Neutrophil (primary cell): ENCODE results near the gene TNFAIP8.

Experiments
- H3K27ac ChIP-seq: fragments of 200-600 bp; sonication (generic); 2 replicates; pipeline ENCODE4 v1.5.1; 2016; ENCODE audit warnings: mild to moderate bottlenecking, moderate library complexity
- H3K27me3 ChIP-seq: fragments of 200-600 bp; sonication (generic); 2 replicates; pipeline ENCODE4 v1.6.0; 2016; ENCODE audit warnings: mild to moderate bottlenecking
- H3K36me3 ChIP-seq: fragments of 200-600 bp; sonication (generic); 2 replicates; pipeline ENCODE4 v1.5.1; 2017
- H3K4me1 ChIP-seq, 2 experiments: fragments of 200-600 bp in 1 of 2; sonication (generic) in 1 of 2; 1 replicate in 1 of 2; 2 replicates in 1 of 2; pipeline versions ENCODE4 v1.5.1 to v1.6.1; 2013 to 2016; ENCODE audit warnings: low read depth in 1 of 2, low read length in 1 of 2, mild to moderate bottlenecking in 1 of 2, moderate library complexity in 1 of 2; ENCODE audit not compliant: control insufficient read depth in 1 of 2, insufficient read depth in 1 of 2
- H3K4me3 ChIP-seq, 2 experiments: fragments of 200-600 bp in 1 of 2; sonication (generic) in 1 of 2; 1 replicate in 1 of 2; 2 replicates in 1 of 2; pipeline ENCODE4 v1.5.1; 2013 to 2016; ENCODE audit warnings: low read depth in 1 of 2, low read length in 1 of 2, mild to moderate bottlenecking in 1 of 2, moderate library complexity in 1 of 2
- H3K9me3 ChIP-seq: fragments of 200-600 bp; sonication (generic); 2 replicates; pipeline ENCODE4 v1.5.1; 2016
- CTCF ChIP-seq: fragments of 200-600 bp; sonication (generic); IDR thresholded peaks from 2 replicates; pipeline ENCODE4 v1.5.1; 2016; ENCODE audit warnings: antibody characterized with exemption

Gene TNFAIP8

GRCh38 chr5:119356612-119357188 is 881 bp downstream of the TNFAIP8 start:
- peaks cover 66 to 87% of the 10 kb centered on the region in 2 experiments for H3K4me1 ChIP-seq
- H3K27ac ChIP-seq = peak overlapping the region; percentile 78
- TF ChIP-seq CTCF = no peak
- no peaks in the 10 kb centered on the region for H3K9me3 ChIP-seq
- no peaks in the 10 kb centered on the region for H3K27me3 ChIP-seq
- H3K36me3 ChIP-seq = no peaks in the 10 kb centered on the region
- peak overlapping the region; percentile 68 to 69 for H3K4me3 ChIP-seq

- peak overlapping the region in 1 of 2 experiments; percentile 69 for H3K4me3 ChIP-seq
- H3K27me3 ChIP-seq = no peaks in the 10 kb centered on the region
- H3K27ac ChIP-seq = peak overlapping the region; percentile 78
- no peaks in the 10 kb centered on the region for H3K9me3 ChIP-seq
- H3K4me1 ChIP-seq = peaks cover 72 to 93% of the 10 kb centered on the region in 2 experiments
- H3K36me3 ChIP-seq = no peaks in the 10 kb centered on the region
- no peak for TF ChIP-seq CTCF
These were observed 1.5 kb downstream of the TNFAIP8 start for GRCh38 chr5:119357270-119357669.

GRCh38 chr5:119357808-119358529 is 2.1 kb downstream of the TNFAIP8 start:
- H3K27me3 ChIP-seq = no peaks in the 10 kb centered on the region
- TF ChIP-seq CTCF = no peak
- H3K4me1 ChIP-seq = peaks cover 73 to 99% of the 10 kb centered on the region in 2 experiments
- no peaks in the 10 kb centered on the region for H3K36me3 ChIP-seq
- no peak overlapping the region for H3K4me3 ChIP-seq
- no peaks in the 10 kb centered on the region for H3K9me3 ChIP-seq
- H3K27ac ChIP-seq = peak overlapping the region; percentile 78

GRCh38 chr5:119358530-119358900 is 2.7 kb downstream of the TNFAIP8 start:
- H3K4me3 ChIP-seq = no peak overlapping the region
- TF ChIP-seq CTCF = no peak
- peaks cover 76 to 94% of the 10 kb centered on the region in 2 experiments for H3K4me1 ChIP-seq
- no peaks in the 10 kb centered on the region for H3K9me3 ChIP-seq
- H3K27ac ChIP-seq = peak overlapping the region; percentile 62
- H3K36me3 ChIP-seq = no peaks in the 10 kb centered on the region
- H3K27me3 ChIP-seq = no peaks in the 10 kb centered on the region

GRCh38 chr5:119358901-119359603 is 3.2 kb downstream of the TNFAIP8 start:
- Histone ChIP-seq H3K27ac (peak overlapping the region; percentile 62), H3K4me1 (peaks cover 80 to 94% of the 10 kb centered on the region in 2 experiments)

More at GRCh38 chr5:119358901-119359603, 3.2 kb downstream of the TNFAIP8 start:
- no peaks in the 10 kb centered on the region for H3K9me3 ChIP-seq
- no peak for TF ChIP-seq CTCF
- H3K27me3 ChIP-seq = no peaks in the 10 kb centered on the region
- no peak overlapping the region for H3K4me3 ChIP-seq
- no peaks in the 10 kb centered on the region for H3K36me3 ChIP-seq
